Lung (tissue), 12 donors: Measurements from ENCODE around the gene C2orf68. TPM values are rescaled to one million over a fixed set of nuclear protein-coding genes. Genes with fewer than 3 reads are reported as not detected.

Source experiments
- ATAC-seq: fragments of 200-7000 bp; cut with Tn5 transposase; one replicate; pipeline ENCODE4 v1.9.1; 2020; ENCODE audit warnings: moderate number of reproducible peaks; ENCODE audit not compliant: insufficient read depth, low FRiP score
- DNase-seq, 3 donors: peaks; one replicate each; pipeline ENCODE4 v3.0.0-alpha.2; 2013 to 2017
- H3K27ac ChIP-seq, 2 donors: one replicate each; pipeline ENCODE4 v1.5.1; 2013; ENCODE audit warnings: mild to moderate bottlenecking in 2 of 2, moderate library complexity in 2 of 2, control low read depth in 1 of 2, inconsistent platforms in 1 of 2, low read depth in 1 of 2, low read length in 1 of 2
- H3K27me3 ChIP-seq, 3 donors: one replicate each; pipeline ENCODE4 v1.5.1; 2013; ENCODE audit warnings: low read length in 2 of 3; ENCODE audit not compliant: control insufficient read depth in 3 of 3, insufficient read depth in 3 of 3
- H3K36me3 ChIP-seq, 4 donors: one replicate each; pipeline ENCODE4 v1.5.1; 2013; ENCODE audit warnings: low read length in 4 of 4, mild to moderate bottlenecking in 1 of 4, moderate library complexity in 1 of 4; ENCODE audit not compliant: control insufficient read depth in 4 of 4, insufficient read depth in 4 of 4
- H3K4me1 ChIP-seq, 5 donors: one replicate each; pipeline ENCODE4 v1.5.1; 2013; ENCODE audit warnings: low read length in 5 of 5, mild to moderate bottlenecking in 2 of 5, moderate library complexity in 1 of 5; ENCODE audit not compliant: control insufficient read depth in 5 of 5, insufficient read depth in 5 of 5
- H3K4me3 ChIP-seq: one replicate; pipeline ENCODE4 v1.5.1; 2013; ENCODE audit warnings: mild to moderate bottlenecking, control low read depth, moderate library complexity
- H3K9ac ChIP-seq, 2 donors: one replicate each; pipeline ENCODE4 v1.5.1; 2013; ENCODE audit warnings: low read length in 2 of 2, control low read depth in 1 of 2; ENCODE audit not compliant: insufficient read depth in 1 of 2
- H3K9me3 ChIP-seq, 4 donors: one replicate each; pipeline ENCODE4 v1.5.1; 2013; ENCODE audit warnings: low read length in 3 of 4, mild to moderate bottlenecking in 1 of 4, moderate library complexity in 1 of 4; ENCODE audit not compliant: control insufficient read depth in 4 of 4, insufficient read depth in 3 of 4
- CTCF ChIP-seq: IDR thresholded peaks from 2 replicates; pipeline ENCODE4 v1.5.1; 2012; ENCODE audit warnings: mild to moderate bottlenecking; ENCODE audit errors: control extremely low read depth, extremely low read depth
- WGBS, 2 donors: extraction: QIAGEN DNeasy Blood & Tissue Kit; methylation state at CpG; one replicate each; pipeline ENCODE4 v1.1.7; 2013; 5-methylcytosine and 5-hydroxymethylcytosine counted together
- polyA plus RNA-seq, 2 donors: library from polyadenylated mRNA; stranded (reverse); fragments of 200-250 nt; gene quantifications; one replicate each; pipeline ENCODE4 v1.2.1, GENCODE V29; 2013
- total RNA-seq, 2 donors: library from RNA; depleted of rRNA in 1 of 2; stranded (reverse); fragments of >200 nt in 1 of 2; gene quantifications; one replicate each; pipeline ENCODE4 v1.2.1, GENCODE V29; 2014 to 2021
- donor health status: control.
- donor health status: control.
- donor health status: Bipolar disorder and iron deficiency.
- donor health status: healthy.
- donor health status: DM: yes; HTN: yes; CAD: no.

Gene C2orf68
- total and polyA plus RNA-seq, 4 donors = 23.2 to 51.9 (median 40.7) TPM

GRCh38 chr2:85582492-85582891 lies 29.4 kb downstream of the C2orf68 start:
- Histone ChIP-seq H3K36me3 (peaks cover 0 to 7% (median 0%) of the 10 kb centered on the region in 4 donors), H3K4me3 (no peak overlapping the region), H3K4me1 (peaks cover 10 to 51% (median 35%) of the 10 kb centered on the region in 5 donors), H3K9me3 (no peaks in the 10 kb centered on the region), H3K27ac (peak overlapping the region in 1 of 2 donors; percentile 32), H3K27me3 (no peaks in the 10 kb centered on the region), H3K9ac (no peak overlapping the region)
- no peak for TF ChIP-seq CTCF
- ATAC-seq (no peak), DNase-seq (no peak)
- WGBS, 2 donors = 25 to 55% methylated on average over 1 of the region's 1 CpG

- ATAC-seq = no peak
- peaks cover 0 to 7% (median 0%) of the 10 kb centered on the region in 4 donors for H3K36me3 ChIP-seq
- TF ChIP-seq CTCF = no peak
- H3K9me3 ChIP-seq = no peaks in the 10 kb centered on the region
- no peak overlapping the region for H3K9ac ChIP-seq
- no peak overlapping the region for H3K4me3 ChIP-seq
- WGBS, 2 donors = 64 to 77% methylated on average over 3 of the region's 3 CpGs
- peaks cover under 1 to 54% (median 25%) of the 10 kb centered on the region in 5 donors for H3K4me1 ChIP-seq
- H3K27ac ChIP-seq = peak overlapping the region in 1 of 2 donors; percentile 96
- no peaks in the 10 kb centered on the region for H3K27me3 ChIP-seq
- no peak for DNase-seq
Measured at GRCh38 chr2:85580206-85580605, 31.7 kb downstream of the C2orf68 start.

GRCh38 chr2:85579266-85579935 lies 32.5 kb downstream of the C2orf68 start:
- Histone ChIP-seq H3K4me3 (no peak overlapping the region), H3K9me3 (no peaks in the 10 kb centered on the region), H3K27ac (peak overlapping the region; percentile 10 to 96), H3K27me3 (no peaks in the 10 kb centered on the region), H3K9ac (peak overlapping the region in 1 of 2 donors; percentile 30), H3K4me1 (peaks cover 0 to 46% (median 23%) of the 10 kb centered on the region in 5 donors), H3K36me3 (peaks cover 0 to 7% (median 0%) of the 10 kb centered on the region in 4 donors)
- no peak for TF ChIP-seq CTCF
- peak; percentile 47 to 81 (median 71) for DNase-seq
- no peak for ATAC-seq
- WGBS, 2 donors = 21 to 28% methylated on average over 6 of the region's 6 CpGs
